Activated T-cell treated with anti-CD3 and anti-CD28 coated beads, Interleukin-2, amount 50 U/mL, for 4 hours (primary cell): ENCODE results near the gene SPATA33. TPM values are rescaled to one million over a fixed set of nuclear protein-coding genes. Genes with fewer than 3 reads are reported as not detected.
"Not testable (repeated sequence)": the region's sequence is repeated elsewhere in the genome, so short reads cannot be mapped to it uniquely, and the experiment has no call there.

Experiments
- ATAC-seq, 2 donors: fragments of 200-7000 bp; cut with Tn5 transposase; one replicate each; pipeline ENCODE4 v1.10.0; 2021
- DNase-seq: peaks from one replicate; pipeline ENCODE4 v3.0.0-alpha.2; 2020
- H3K27me3 Mint-ChIP-seq: one replicate; pipeline ENCODE4 v1.8.0; 2021; ENCODE audit warnings: low read depth, mixed read lengths
- H3K36me3 Mint-ChIP-seq: one replicate; pipeline ENCODE4 v1.8.0; 2022; ENCODE audit warnings: mixed read lengths; ENCODE audit not compliant: insufficient read depth
- H3K4me1 Mint-ChIP-seq: one replicate; pipeline ENCODE4 v1.8.0; 2021; ENCODE audit warnings: low read depth, mixed read lengths
- H3K4me3 Mint-ChIP-seq: one replicate; pipeline ENCODE4 v1.8.0; 2021; ENCODE audit warnings: mild to moderate bottlenecking, moderate library complexity, mixed read lengths
- H3K9me3 Mint-ChIP-seq: one replicate; pipeline ENCODE4 v1.8.0; 2021; ENCODE audit warnings: mixed read lengths
- total RNA-seq, 3 donors: library from RNA; stranded (reverse); gene quantifications; one replicate each; pipeline ENCODE4 v1.2.1, GENCODE V29; 2021

Gene SPATA33
- total RNA-seq, 3 donors from 2014 or later, result 7.5 to 11.8 (median 8.0) TPM

DNA sequence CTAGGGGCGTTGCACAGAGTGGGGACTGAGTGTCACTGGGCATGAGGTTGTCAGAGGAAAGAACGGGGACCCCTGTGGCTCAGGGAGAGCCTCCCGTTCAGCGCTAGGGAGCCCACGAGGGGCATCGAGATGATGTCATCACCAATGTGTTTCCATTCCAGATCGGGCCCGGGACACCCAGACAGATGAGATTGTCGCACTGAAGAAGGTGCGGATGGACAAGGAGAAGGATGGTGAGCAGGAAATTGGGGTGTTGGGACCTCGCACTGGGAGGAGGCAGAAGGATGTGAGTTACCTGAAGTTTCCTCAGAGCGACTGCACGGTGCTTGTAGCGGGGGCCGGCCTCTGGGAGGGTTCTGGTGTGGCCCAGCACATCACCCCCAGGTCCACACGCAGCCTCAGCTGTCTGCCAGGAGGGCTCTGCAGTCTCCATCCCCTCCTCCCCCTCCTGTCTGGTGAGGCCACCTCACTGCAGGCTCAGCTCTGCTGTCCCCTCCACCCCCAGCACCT is 32.8 kb downstream of the SPATA33 start:
- Mint-ChIP-seq H3K4me3 (no peak overlapping the region), H3K9me3 (no peaks in the 10 kb centered on the region), H3K4me1 (peaks cover 9% of the 10 kb centered on the region), H3K27me3 (no peaks in the 10 kb centered on the region), H3K36me3 (peaks cover 11% of the 10 kb centered on the region)
- DNase-seq (no peak), ATAC-seq (no peak)

DNA sequence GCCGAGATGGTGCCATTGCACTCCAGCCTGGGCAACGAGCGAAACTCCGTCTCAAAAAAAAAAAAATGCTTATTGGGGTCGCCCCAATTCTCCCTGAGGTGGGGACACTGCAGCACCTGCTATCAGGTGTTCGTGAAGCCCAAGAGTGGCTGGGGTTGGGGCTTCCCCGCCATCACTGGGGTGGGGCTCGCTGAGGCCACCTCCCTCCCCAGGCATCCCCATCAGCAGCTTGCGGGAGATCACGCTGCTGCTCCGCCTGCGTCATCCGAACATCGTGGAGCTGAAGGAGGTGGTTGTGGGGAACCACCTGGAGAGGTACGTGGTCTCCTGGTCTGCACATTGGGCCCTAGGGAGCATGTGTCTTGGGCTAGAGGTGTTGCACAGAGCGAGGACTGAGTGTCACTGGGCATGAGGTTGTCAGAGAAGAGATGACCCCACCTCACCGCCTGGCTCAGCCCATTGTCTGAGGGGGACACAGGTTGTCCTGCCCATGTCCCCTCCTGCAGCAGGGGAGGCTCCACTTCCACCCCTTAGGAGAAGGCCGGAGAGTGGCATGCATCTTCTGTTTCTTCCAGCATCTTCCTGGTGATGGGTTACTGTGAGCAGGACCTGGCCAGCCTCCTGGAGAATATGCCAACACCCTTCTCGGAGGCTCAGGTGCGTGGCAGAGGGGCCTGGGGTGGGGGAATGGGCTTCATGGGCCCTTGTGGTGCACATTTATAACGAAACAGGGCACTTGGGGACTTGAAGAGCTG is 33.8 kb downstream of the SPATA33 start:
- H3K4me3 Mint-ChIP-seq, result no peak overlapping the region

DNA sequence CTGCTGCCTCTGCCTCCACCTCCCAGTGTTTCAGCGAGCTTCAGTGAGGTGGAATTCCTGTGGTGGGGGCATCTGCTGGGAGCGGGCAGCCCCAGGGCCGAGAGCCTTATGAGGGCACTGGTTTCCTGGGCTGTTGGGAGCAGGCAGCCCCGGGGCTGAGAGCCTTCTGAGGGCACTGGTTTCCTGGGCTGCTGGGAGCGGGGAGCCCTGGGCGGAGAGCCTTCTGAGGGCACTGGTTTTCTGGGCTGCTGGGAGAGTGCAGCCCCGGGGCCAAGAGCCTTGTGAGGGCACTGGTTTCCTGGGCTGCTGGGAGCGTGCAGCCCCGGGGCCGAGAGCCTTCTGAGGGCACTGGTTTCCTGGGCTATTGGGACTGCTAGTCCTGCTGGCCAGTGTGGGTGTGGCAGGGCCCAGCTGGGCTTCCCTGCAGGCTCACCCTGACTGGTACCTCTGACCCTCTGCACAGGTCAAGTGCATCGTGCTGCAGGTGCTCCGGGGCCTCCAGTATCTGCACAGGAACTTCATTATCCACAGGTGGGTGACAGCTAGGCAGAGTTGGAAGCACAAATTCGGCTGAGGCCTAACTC is 34.4 kb downstream of the SPATA33 start:
- peaks cover 11% of the 10 kb centered on the region for H3K36me3 Mint-ChIP-seq
- no peak overlapping the region for H3K4me3 Mint-ChIP-seq
- ATAC-seq (no peak), DNase-seq (no peak)
- no peaks in the 10 kb centered on the region for H3K9me3 Mint-ChIP-seq
- H3K4me1 Mint-ChIP-seq, result peaks cover 12% of the 10 kb centered on the region
- H3K27me3 Mint-ChIP-seq, result no peaks in the 10 kb centered on the region

More for the DNA sequence above, 33.8 kb downstream of the SPATA33 start:
- H3K36me3 Mint-ChIP-seq, result peaks cover 11% of the 10 kb centered on the region
- ATAC-seq, result no peak
- H3K4me1 Mint-ChIP-seq, result peaks cover 9% of the 10 kb centered on the region
- no peaks in the 10 kb centered on the region for H3K27me3 Mint-ChIP-seq
- no peaks in the 10 kb centered on the region for H3K9me3 Mint-ChIP-seq
- DNase-seq, result no peak

DNA sequence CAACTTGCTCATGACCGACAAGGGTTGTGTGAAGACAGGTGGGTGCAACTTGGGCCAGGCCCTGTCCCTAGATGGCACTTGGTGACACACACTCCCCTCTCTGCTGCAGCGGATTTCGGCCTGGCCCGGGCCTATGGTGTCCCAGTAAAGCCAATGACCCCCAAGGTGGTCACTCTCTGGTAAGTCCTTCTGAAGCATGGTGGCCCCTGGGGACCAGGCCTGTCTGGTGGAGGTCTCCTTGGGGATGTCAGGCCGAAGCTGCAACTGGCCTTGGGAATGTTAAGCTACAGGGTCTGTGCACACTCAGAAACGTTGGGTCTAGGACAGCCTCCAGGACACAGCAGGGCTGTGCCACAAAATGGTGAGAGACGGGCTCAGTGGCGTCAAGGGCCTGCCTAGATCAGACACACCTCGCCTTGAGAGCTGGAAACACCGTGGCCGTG is 35.7 kb downstream of the SPATA33 start:
- Mint-ChIP-seq H3K4me1 (peaks cover 6% of the 10 kb centered on the region), H3K36me3 (peaks cover 11% of the 10 kb centered on the region), H3K27me3 (no peaks in the 10 kb centered on the region), H3K9me3 (no peaks in the 10 kb centered on the region), H3K4me3 (no peak overlapping the region)
- ATAC-seq (no peak), DNase-seq (no peak)

DNA sequence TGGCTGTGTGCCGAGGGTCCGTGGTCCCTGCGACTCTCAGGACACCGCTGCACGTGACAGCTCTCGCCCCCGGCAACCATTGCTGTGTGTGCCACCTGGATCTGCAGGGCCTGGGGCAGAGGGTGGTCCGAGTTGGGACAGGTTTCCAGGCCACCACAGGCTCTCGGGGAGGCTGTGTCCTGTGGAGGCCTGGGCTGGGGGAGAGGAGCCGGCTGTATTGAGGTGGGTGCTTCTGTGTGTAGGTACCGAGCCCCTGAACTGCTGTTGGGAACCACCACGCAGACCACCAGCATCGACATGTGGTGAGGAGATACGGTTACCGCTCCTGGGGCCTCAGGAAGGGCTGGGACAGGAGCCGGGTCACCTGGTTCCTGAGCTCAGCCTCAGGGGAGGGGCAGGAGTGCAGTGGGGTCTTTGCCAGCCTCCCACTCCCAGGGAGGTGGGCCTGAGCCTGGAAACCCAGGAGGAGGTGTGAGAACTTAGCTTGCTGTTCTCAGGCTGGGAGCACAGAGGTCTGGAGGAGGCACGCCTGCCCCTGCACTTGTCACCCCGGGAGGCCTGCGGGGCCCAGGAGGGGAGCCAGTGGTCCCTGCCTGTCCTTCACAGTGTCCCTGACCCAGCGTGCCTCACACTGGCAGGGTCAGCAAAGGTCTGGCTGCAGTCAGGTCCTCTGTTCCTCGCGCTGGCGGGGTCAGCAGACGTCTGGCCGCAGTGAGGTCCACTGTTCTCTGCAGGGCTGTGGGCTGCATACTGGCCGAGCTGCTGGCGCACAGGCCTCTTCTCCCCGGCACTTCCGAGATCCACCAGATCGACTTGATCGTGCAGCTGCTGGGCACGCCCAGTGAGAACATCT is 36.5 kb downstream of the SPATA33 start:
- no peak for ATAC-seq
- peaks cover 11% of the 10 kb centered on the region for H3K36me3 Mint-ChIP-seq
- H3K9me3 Mint-ChIP-seq, result no peaks in the 10 kb centered on the region
- no peak for DNase-seq
- no peak overlapping the region for H3K4me3 Mint-ChIP-seq
- H3K27me3 Mint-ChIP-seq, result no peaks in the 10 kb centered on the region
- peaks cover 9% of the 10 kb centered on the region for H3K4me1 Mint-ChIP-seq

DNA sequence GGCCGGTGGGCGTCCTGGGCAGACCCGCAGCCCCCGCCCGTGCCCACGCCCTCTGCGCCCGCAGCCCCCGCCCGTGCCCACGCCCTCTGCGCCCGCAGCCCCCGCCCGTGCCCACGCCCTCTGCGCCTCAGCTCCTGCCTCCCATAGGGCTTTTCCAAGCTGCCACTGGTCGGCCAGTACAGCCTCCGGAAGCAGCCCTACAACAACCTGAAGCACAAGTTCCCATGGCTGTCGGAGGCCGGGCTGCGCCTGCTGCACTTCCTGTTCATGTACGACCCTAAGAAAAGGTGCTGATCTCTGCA is 37.1 kb downstream of the SPATA33 start:
- Mint-ChIP-seq H3K4me1 (peaks cover 10% of the 10 kb centered on the region), H3K36me3 (peaks cover 11% of the 10 kb centered on the region)
- not testable (repeated sequence) for H3K4me3 Mint-ChIP-seq, H3K27me3 Mint-ChIP-seq, H3K9me3 Mint-ChIP-seq, DNase-seq, ATAC-seq

DNA sequence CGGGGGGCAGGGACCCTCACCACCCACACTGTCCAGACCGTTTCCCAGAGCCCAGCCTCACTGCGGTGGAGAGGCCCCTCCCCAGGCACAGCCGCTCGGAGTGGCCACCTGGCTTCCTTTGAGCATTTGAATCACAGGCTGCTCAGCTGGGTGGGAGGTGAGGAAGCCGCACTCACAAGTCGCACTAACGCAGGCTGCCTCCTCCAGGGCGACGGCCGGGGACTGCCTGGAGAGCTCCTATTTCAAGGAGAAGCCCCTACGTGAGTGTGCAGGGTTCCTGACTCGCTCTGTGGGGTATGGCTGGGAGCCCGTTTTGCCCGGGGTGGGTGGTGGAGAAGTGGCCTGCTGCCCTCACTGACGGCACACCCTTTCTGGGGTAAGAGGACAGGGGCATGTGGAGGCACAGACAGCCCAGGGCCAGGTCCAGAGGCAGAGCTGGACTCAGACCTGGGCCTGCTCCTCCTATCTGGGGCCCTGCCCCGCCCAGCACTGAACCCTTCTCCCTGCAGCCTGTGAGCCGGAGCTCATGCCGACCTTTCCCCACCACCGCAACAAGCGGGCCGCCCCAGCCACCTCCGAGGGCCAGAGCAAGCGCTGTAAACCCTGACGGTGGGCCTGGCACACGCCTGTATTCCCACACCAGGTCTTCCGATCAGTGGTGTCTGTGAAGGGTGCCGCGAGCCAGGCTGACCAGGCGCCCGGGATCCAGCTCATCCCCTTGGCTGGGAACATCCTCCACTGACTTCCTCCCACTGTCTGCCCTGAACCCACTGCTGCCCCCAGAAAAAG is 37.6 kb downstream of the SPATA33 start:
- Mint-ChIP-seq H3K9me3 (no peaks in the 10 kb centered on the region), H3K4me1 (peaks cover 14% of the 10 kb centered on the region), H3K36me3 (peaks cover 6% of the 10 kb centered on the region), H3K4me3 (no peak overlapping the region), H3K27me3 (no peaks in the 10 kb centered on the region)
- ATAC-seq (no peak), DNase-seq (no peak)

DNA sequence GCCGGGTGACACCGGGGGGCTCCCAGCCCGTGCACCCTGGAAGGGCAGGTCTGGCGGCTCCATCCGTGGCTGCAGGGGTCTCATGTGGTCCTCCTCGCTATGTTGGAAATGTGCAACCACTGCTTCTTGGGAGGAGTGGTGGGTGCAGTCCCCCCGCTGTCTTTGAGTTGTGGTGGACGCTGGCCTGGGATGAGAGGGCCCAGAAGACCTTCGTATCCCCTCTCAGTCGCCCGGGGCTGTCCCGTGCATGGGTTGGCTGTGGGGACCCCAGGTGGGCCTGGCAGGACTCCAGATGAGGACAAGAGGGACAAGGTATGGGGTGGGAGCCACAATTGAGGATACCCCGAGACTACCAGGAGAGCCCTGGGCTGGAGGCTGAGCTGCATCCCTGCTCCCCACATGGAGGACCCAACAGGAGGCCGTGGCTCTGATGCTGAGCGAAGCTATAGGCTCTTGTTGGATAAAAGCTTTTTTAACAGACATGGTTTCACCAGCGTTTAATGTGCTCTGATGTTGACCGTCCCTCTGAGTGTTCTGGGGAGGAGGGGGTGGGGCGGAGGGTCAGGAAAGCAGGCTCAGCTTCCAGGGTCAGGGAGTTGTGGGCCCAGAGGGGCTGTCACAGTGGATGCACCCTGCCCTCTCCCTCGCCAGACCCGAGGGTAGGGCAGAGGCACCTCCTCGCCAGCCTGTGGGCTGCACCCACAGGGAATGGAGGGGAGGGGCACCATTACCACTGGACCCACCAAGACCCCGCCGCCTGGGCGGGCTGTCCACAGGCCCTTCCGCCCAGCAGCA is 38.4 kb downstream of the SPATA33 start:
- H3K36me3 Mint-ChIP-seq, result peaks cover 5% of the 10 kb centered on the region

DNA sequence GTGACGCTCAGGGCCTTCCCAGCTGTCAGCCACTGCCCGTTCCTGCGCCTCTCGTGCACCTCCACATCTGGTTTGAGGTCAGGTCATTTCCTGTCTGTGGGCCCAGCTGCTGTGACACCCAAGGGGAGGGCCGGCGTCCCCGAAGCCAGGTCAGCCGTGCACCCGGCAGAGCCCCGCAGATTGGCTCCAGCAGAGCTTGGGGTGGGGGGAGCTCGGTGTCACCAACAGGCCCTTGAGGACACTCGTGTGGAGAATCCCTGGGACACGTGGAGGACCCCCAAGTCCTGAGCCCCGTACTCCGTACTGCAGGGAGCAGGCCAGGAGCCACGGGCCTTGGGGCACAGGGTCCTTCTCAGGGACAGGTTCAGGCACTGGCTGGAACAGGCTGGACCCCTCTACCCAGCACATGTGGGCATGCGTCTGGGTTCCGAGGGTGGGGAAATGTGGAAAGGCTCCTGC is 39.1 kb downstream of the SPATA33 start:
- Mint-ChIP-seq H3K9me3 (no peaks in the 10 kb centered on the region), H3K27me3 (no peaks in the 10 kb centered on the region), H3K36me3 (peaks cover 5% of the 10 kb centered on the region), H3K4me1 (peaks cover 16% of the 10 kb centered on the region), H3K4me3 (no peak overlapping the region)
- ATAC-seq (no peak), DNase-seq (no peak)

More for the DNA sequence above, 38.4 kb downstream of the SPATA33 start:
- Mint-ChIP-seq H3K27me3 (no peaks in the 10 kb centered on the region), H3K4me1 (peaks cover 16% of the 10 kb centered on the region), H3K4me3 (no peak overlapping the region), H3K9me3 (no peaks in the 10 kb centered on the region)
- DNase-seq (no peak), ATAC-seq (no peak)

DNA sequence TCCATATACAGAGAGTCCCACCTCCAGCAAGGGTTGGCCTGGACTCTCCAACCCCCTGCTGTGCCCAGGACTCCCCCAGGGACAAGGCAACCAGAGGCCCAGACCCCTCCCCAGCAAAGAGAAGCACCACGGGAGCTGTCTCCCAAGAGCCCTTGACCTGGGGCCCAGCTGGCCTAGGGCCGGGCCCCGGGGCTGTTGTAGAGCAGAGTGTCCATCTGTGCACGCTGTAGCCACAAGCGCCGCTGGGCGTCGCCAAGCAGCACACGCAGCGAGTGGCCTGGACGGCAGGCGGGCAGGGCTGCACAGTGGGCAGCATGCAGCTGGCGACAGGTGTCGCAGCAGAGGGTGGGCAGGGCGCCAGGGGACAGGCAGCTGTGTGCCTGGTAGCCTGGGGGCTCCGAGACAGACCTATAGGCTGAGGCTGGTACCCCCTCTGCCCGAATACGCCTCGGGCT is 39.6 kb downstream of the SPATA33 start:
- Mint-ChIP-seq H3K36me3 (peaks cover 5% of the 10 kb centered on the region), H3K27me3 (no peaks in the 10 kb centered on the region), H3K4me1 (peaks cover 18% of the 10 kb centered on the region), H3K4me3 (no peak overlapping the region), H3K9me3 (no peaks in the 10 kb centered on the region)
- no peak for DNase-seq
- no peak for ATAC-seq

DNA sequence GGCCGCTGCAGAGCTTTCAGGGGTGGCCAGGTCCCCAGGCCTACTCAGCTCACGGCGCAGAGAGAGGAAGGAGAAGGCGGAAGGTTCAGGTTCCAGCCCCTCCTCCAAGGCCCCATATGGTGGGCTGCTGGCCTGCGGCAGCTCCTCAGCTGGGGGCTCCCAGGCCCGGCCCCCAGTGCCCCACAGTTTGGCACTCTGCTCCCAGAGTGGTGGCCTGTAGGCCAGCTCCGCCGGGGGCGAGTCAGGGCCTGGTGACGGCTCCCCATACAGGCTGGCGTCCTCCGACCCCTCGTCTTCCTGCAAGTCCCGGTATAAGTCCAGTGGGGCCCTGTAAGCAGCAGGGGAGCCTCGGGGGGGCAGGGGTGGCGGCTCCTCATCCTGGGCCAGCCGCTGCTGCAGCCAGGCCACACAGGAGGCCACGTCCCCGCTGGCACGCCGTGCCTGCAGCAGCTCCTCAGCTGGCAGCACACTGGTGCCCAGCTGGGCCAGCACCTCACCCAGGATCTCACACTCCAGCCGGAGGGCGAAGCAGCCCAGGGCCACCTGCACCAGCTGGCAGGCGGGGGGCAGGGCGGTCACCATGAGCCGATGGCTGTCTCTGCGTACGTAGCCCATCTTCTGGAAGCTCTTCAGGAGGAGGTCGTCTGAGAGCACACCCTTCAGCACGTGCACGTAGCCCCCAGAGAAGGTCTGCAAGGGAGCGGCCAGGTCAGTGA is 40.1 kb downstream of the SPATA33 start:
- H3K9me3 Mint-ChIP-seq, result no peaks in the 10 kb centered on the region
- DNase-seq (no peak), ATAC-seq (no peak)
- peaks cover 5% of the 10 kb centered on the region for H3K36me3 Mint-ChIP-seq
- no peaks in the 10 kb centered on the region for H3K27me3 Mint-ChIP-seq
- no peak overlapping the region for H3K4me3 Mint-ChIP-seq
- H3K4me1 Mint-ChIP-seq, result peaks cover 23% of the 10 kb centered on the region

DNA sequence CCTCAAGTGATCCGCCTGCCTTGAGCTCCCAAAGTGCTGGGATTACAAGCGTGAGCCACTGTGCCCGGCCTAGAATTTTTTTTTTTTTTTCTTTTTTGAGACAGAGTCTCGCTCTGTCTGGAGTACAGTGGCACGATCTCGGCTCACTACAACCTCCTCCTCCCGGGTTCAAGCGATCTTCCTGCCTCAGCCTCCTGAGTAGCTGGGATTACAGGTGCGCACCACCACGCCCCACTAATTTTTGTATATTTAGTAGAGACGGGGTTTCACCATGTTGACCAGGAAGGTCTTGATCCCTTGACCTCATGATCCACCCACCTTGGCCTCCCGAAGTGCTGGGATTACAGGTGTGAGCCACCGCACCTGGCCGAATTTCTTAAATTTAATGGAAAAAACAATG is 41.1 kb downstream of the SPATA33 start:
- peaks cover 23% of the 10 kb centered on the region for H3K4me1 Mint-ChIP-seq
- not testable (repeated sequence) for H3K9me3 Mint-ChIP-seq, H3K4me3 Mint-ChIP-seq, H3K36me3 Mint-ChIP-seq, DNase-seq, ATAC-seq, H3K27me3 Mint-ChIP-seq
